Skeletal muscle satellite cell (primary cell): ENCODE data around the gene RILPL1.
"Not testable (repeated sequence)": the region's sequence is repeated elsewhere in the genome, so short reads cannot be mapped to it uniquely, and the experiment has no call there.

ENCODE experiments used
- H3K27me3 ChIP-seq: 2 replicates; pipeline ENCODE4 v1.7.0; 2013; ENCODE audit warnings: low read length; ENCODE audit not compliant: control insufficient read depth, insufficient read depth
- H3K36me3 ChIP-seq: 2 replicates; pipeline ENCODE4 v1.7.0; 2013; ENCODE audit warnings: mild to moderate bottlenecking, control low read depth, low read length; ENCODE audit not compliant: insufficient read depth
- H3K4me1 ChIP-seq: 2 replicates; pipeline ENCODE4 v1.7.0; 2013; ENCODE audit warnings: low read length; ENCODE audit not compliant: control insufficient read depth, insufficient read depth
- H3K4me2 ChIP-seq: 2 replicates; pipeline ENCODE4 v1.7.0; 2013; ENCODE audit warnings: mild to moderate bottlenecking, low read length
- H3K4me3 ChIP-seq: 2 replicates; pipeline ENCODE4 v1.7.0; 2013; ENCODE audit warnings: low read length
- H3K9ac ChIP-seq: 2 replicates; pipeline ENCODE4 v1.7.0; 2013; ENCODE audit warnings: mild to moderate bottlenecking, low read depth, low read length, moderate library complexity
- H3K9me3 ChIP-seq: replicated peaks from 2 replicates; pipeline ENCODE4 v1.7.0; 2013; ENCODE audit warnings: mild to moderate bottlenecking, control low read depth, low read length

Gene RILPL1

DNA sequence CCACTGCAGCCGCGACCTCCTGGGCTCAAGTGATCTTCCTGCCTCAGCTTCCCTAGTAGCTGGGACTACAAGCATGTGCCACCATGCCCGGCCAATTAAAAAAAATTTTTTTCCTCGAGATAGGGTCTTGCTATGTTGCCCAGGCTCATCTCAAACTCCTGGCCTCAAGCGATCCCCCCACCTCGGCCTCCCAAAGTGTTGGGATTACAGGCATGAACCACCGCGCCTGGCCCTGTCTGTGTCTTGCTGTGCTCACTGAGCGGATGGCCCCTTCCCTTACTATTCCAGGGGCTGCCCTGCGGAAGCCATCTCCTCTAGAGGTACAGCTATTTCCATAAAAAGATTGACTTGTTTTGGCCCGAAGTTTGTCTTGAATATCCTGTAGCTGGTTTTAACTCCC lies 55.5 kb downstream of the RILPL1 start:
- Histone ChIP-seq H3K4me2 (peak overlapping the region; percentile 53), H3K36me3 (peaks cover 14% of the 10 kb centered on the region), H3K27me3 (no peaks in the 10 kb centered on the region), H3K9ac (no peak overlapping the region), H3K4me3 (no peak overlapping the region), H3K4me1 (peaks cover 23% of the 10 kb centered on the region), H3K9me3 (no peaks in the 10 kb centered on the region)

DNA sequence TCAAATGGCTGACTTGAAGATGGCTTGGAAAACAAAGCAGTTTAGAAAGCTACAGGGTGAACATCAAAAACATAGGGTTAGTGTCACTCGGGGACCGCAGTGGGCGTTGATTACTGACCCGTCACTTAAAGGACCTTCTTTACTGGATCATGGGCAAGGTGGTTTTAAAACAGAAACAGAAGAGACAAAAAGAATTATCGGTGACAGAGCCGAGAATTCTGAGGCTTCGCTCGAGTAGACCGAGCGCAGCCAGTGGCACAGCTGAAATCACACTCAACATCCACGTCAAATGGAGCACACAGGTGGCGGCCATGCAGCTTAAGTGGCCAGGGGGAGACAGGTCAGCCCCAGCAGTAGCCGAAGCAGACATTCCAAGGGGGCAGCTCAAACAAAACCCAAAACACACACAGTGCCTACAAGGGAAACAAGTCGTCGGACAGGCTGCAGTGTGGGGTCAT lies 58.2 kb downstream of the RILPL1 start:
- H3K27me3 ChIP-seq, result no peaks in the 10 kb centered on the region
- peaks cover 27% of the 10 kb centered on the region for H3K4me1 ChIP-seq
- no peak overlapping the region for H3K4me3 ChIP-seq
- H3K4me2 ChIP-seq, result no peak overlapping the region
- H3K36me3 ChIP-seq, result peaks cover 25% of the 10 kb centered on the region
- H3K9ac ChIP-seq, result no peak overlapping the region
- no peaks in the 10 kb centered on the region for H3K9me3 ChIP-seq

DNA sequence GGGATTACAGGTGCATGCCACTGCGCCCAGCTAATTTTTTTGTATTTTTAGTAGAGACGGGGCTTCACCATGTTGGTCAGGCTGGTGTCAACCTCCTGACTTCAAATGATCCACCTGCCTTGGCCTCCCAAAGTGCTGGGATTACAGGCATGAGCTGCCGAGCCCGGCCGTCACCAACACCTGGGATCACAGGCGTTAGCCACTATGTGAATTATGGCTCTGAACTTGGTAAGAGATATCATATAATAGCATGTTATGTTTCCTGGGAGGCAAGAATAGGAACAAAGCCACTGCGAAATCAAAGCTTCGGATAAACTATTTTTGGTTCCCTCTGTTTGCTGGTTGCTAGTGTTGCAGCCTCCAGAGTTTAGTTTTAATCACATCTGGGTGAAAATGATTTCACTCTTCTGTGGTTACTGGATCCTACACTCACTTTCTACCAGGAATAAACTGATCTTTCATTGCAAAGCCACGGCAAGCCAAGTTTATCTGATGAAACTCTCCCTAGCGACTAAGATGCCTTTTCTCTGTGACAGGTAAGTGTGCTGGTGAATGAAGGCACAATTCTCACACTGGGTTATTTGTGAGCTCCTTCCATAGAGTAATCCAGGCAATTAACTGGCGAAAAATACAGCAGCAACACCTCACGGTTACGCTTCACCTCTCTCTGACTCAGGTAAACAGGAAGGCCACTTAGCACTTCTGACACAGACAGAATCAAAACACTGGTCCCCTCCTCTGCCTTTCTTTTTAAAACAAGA lies 58.9 kb downstream of the RILPL1 start:
- no peaks in the 10 kb centered on the region for H3K27me3 ChIP-seq
- H3K4me3 ChIP-seq, result no peak overlapping the region
- H3K4me1 ChIP-seq, result peaks cover 23% of the 10 kb centered on the region
- H3K4me2 ChIP-seq, result no peak overlapping the region
- no peaks in the 10 kb centered on the region for H3K9me3 ChIP-seq
- peaks cover 31% of the 10 kb centered on the region for H3K36me3 ChIP-seq
- H3K9ac ChIP-seq, result no peak overlapping the region

DNA sequence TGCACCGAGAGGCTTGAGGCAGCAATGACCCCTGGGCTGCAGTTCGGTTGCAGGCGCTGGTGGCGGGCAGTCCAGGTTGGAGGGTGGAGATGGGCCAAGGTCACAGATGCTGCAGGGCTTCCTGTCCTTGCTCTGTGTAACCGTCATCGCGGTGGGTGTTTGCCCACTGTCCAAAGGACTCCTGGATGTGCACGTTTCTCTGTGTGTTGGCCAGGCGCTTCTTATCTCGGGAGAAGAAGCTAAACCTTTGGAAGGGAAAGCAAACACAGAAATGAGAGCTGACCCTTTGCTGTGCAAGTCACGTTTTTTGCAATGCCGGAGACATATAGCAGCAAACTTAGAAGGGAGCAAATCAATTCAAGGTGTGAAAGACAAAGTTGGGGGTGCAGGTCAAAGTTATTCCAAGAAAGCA lies 61.1 kb downstream of the RILPL1 start:
- no peak overlapping the region for H3K4me3 ChIP-seq
- H3K36me3 ChIP-seq, result peaks cover 43% of the 10 kb centered on the region
- H3K9me3 ChIP-seq, result no peaks in the 10 kb centered on the region
- H3K9ac ChIP-seq, result no peak overlapping the region
- no peak overlapping the region for H3K4me2 ChIP-seq
- H3K27me3 ChIP-seq, result no peaks in the 10 kb centered on the region
- peaks cover 7% of the 10 kb centered on the region for H3K4me1 ChIP-seq

DNA sequence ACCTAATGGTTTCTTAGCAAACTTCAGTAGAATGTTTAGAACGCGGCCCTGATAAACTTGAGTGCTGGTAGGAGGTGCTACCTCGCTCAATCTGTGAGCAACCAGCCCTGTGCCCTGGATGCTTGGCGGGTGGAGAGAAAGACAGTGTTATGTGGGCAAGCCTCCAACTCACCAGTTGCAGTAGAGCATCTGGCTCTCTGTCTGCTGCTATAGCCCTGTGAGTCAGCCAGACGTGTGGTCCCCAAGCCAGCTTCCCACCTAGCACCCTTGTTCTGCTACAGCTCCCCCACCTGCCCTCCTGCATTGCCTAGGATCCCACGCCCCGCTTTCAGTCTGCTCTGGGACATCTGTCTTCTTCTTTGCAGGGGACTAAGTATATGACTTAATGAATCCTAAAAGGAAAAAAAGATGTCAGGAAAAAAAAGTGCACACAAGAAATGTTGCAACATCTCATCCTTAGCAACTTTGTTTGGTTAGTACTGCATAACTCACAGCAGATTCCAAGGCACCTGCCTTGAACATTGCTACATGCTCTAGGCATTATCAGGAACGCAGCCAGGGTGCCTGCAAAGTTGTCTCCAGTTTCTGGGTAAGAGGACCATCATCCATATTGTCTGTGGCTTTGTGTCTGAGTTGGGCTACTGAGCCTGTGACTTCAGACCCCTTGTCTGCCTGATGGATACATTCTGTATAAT lies 62.0 kb downstream of the RILPL1 start:
- Histone ChIP-seq H3K27me3 (no peaks in the 10 kb centered on the region), H3K36me3 (peaks cover 41% of the 10 kb centered on the region), H3K9me3 (no peaks in the 10 kb centered on the region), H3K4me2 (no peak overlapping the region), H3K4me3 (no peak overlapping the region), H3K4me1 (peaks cover 7% of the 10 kb centered on the region), H3K9ac (no peak overlapping the region)

DNA sequence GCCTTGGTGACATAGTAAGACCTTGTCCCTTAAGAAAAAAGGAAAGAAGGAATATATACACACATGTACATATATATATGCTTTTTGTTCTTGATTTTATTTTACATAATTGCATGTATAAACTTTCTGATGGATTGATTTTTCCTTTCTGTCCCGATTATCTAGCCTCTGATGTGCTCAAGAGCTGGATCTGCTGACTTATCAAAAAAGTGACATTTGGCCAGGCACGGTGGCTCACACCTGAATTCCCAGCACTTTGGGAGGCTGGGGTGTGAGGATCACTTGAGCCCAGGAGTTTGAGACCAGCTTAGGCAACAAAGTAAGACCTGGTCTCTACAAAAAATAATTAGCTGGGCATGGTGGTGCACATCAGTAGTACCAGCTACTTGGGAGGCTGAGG lies 63.5 kb downstream of the RILPL1 start:
- Histone ChIP-seq H3K4me2 (no peak overlapping the region), H3K9me3 (no peaks in the 10 kb centered on the region), H3K36me3 (peaks cover 51% of the 10 kb centered on the region), H3K4me1 (peaks cover 7% of the 10 kb centered on the region), H3K9ac (no peak overlapping the region), H3K4me3 (no peak overlapping the region), H3K27me3 (no peaks in the 10 kb centered on the region)

DNA sequence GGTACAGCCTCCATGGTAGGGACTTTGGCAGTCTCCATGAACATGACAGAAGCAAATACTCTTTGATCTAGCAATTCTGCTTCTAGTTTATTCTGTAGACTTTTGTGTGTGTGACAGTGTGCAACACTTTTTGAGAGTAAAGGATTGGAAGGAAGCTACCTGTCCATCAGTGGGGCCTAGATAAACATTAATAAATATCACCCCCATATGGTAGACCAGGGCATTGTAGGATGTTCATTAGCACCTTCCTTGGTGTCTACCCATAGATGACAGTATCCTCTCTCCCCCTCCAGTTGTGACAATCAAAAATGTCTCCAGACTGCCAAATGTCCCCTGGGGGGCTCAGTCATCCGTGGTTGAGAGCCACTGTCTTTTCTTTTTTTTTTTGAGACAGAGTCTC lies 64.7 kb downstream of the RILPL1 start:
- Histone ChIP-seq H3K9me3 (no peaks in the 10 kb centered on the region), H3K4me2 (no peak overlapping the region), H3K36me3 (peaks cover 52% of the 10 kb centered on the region), H3K4me3 (no peak overlapping the region), H3K4me1 (peaks cover 7% of the 10 kb centered on the region), H3K27me3 (no peaks in the 10 kb centered on the region), H3K9ac (no peak overlapping the region)

DNA sequence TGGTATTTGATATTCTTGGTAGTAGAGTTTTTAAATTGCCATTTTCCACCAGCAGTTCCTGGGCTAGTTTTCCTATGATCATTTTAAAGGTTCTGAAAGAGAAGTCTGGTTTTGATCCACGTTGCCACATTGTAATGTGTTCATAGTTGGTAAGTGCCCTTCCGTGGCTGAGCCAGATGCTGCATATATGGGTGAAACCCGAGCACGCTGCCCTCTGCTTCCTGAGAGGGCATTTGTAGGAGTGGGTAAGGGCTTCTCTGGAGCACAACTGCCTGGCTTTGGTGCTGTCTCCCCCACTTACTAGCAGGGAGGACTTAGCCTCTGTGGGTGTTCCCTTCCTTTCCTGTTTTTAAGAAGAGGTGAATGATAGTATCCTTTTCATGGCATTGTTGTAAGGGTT lies 68.4 kb downstream of the RILPL1 start:
- no peaks in the 10 kb centered on the region for H3K4me1 ChIP-seq
- H3K4me3 ChIP-seq, result no peak overlapping the region
- no peaks in the 10 kb centered on the region for H3K9me3 ChIP-seq
- peaks cover 41% of the 10 kb centered on the region for H3K36me3 ChIP-seq
- H3K4me2 ChIP-seq, result no peak overlapping the region
- H3K27me3 ChIP-seq, result no peaks in the 10 kb centered on the region
- no peak overlapping the region for H3K9ac ChIP-seq

DNA sequence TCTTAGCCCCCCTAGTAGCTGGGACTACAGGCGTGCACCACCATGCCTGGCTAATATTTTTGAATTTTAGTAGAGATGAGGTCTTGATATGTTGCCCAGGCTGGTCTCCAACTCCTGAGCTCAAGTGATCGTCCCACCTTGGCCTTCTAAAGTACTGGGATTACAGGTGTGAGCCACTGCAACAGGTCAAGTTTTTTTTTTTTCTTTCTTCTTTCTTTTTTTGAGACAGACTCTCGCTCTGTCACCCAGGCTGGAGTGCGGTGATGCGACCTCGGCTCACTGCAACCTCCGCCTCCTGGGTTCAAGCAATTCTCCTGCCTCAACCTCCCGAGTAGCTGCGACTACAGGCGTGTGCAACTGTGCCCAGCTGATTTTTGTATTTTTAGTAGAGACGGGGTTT lies 70.3 kb downstream of the RILPL1 start:
- H3K4me3 ChIP-seq, H3K9me3 ChIP-seq, H3K4me1 ChIP-seq, H3K27me3 ChIP-seq, H3K4me2 ChIP-seq, H3K9ac ChIP-seq: not testable (repeated sequence)
- peaks cover 28% of the 10 kb centered on the region for H3K36me3 ChIP-seq

DNA sequence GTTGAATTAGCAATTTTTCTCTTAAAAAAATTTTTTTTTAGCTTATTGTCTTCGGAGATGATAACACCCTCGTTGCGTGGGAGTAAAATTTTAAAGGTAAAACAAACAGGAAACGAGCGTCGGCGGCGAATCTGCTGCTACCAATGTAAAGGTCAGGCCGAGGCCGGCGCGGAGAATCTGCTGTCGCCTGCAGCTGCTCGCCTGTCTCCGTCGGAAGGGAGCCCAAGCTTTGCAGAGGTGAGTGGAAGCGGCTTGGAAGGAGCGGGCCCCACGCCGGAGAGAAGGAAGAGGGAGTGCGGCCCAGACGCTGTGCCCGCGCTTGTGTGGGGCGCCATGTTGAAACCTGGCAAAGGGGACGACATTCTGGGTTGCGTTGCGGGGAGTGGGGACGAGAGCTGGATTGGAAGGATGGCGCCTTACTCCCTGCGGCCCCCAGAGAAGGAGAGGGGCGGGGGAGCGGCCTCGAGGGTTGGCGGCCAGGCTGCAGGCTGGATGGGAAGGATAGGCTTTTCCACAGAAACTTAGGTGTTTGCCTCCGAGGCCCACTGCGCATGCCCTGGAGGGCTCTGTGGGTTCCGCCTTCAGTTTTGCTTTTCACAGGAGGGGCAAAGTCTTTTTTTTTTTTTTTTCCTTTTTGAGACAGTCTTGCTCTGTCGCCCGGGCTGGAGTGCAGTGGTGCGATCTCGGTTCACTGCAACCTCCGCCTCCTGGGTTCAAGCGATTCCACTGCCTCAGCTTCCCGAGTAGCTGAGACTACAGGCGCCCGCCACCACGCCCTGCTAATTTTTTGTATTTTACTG lies 75.3 kb downstream of the RILPL1 start, which contains the start of gene SNRNP35:
Gene SNRNP35, plus strand, starts transcription at position 160 of the 800 bp plus-strand sequence. CDS start 7,402 bp downstream, outside the sequence.
- no peaks in the 10 kb centered on the region for H3K9me3 ChIP-seq
- no peaks in the 10 kb centered on the region for H3K27me3 ChIP-seq
- peak within 1 kb of the TSS; percentile 100 for H3K9ac ChIP-seq
- peak within 1 kb of the TSS; percentile 98 for H3K4me3 ChIP-seq
- peaks cover 9% of the 10 kb centered on the region for H3K4me1 ChIP-seq
- peaks cover 3% of the 10 kb centered on the region for H3K36me3 ChIP-seq
- peak within 1 kb of the TSS; percentile 91 for H3K4me2 ChIP-seq

DNA sequence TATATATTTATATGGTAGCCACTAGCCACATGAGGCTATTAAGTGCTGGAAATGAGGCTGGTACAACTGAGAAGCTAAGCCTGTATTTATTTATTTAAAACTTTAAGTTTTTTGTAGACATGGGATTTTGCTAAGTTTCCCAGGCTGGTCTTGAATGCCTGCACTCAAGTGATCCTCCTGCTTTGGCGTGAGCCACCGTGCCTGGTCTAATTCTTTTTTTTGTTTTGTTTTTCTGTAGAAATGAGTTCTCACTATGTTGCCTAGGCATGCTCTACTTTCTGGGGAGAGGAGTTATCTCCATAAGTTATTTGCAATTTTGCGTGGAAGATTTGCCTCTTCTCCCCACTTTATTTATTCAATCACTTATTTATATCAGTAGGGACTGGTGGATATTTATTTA lies 80.4 kb downstream of the RILPL1 start:
- no peaks in the 10 kb centered on the region for H3K27me3 ChIP-seq
- no peaks in the 10 kb centered on the region for H3K9me3 ChIP-seq
- H3K4me1 ChIP-seq, result peaks cover 4% of the 10 kb centered on the region
- H3K36me3 ChIP-seq, result no peaks in the 10 kb centered on the region
- H3K4me3 ChIP-seq, result no peak overlapping the region
- no peak overlapping the region for H3K9ac ChIP-seq
- no peak overlapping the region for H3K4me2 ChIP-seq
